Right hindlimb (tissue), 1 donor: ENCODE measurements around the gene RAB32.

Experiments
- DNase-seq: peaks from one replicate; pipeline ENCODE4 v3.0.0-alpha.2; 2018

Gene RAB32

GRCh38 chr6:146583966-146584365, 40.3 kb downstream of the RAB32 start:
- no peak for DNase-seq

- no peak for DNase-seq
Observed at GRCh38 chr6:146587459-146587858, 43.8 kb downstream of the RAB32 start.

GRCh38 chr6:146590492-146590891, 46.9 kb downstream of the RAB32 start:
- DNase-seq = no peak

- DNase-seq = no peak
Observed at GRCh38 chr6:146592451-146592850, 48.8 kb downstream of the RAB32 start.

GRCh38 chr6:146593986-146594385, 50.4 kb downstream of the RAB32 start:
- no peak for DNase-seq

GRCh38 chr6:146594495-146594894, 50.9 kb downstream of the RAB32 start:
- DNase-seq = no peak

- no peak for DNase-seq
Observed at GRCh38 chr6:146595972-146596731, 52.5 kb downstream of the RAB32 start.

GRCh38 chr6:146598772-146599405, 55.3 kb downstream of the RAB32 start, which contains the start of gene ADGB:
Gene ADGB (plus strand): TSS chr6:146598972. CDS start chr6:146599041, 69 bp downstream.
- peak; percentile 73 for DNase-seq

- no peak for DNase-seq
Observed at GRCh38 chr6:146601352-146601751, 57.7 kb downstream of the RAB32 start.

- DNase-seq = no peak
Observed at GRCh38 chr6:146602526-146602925, 58.9 kb downstream of the RAB32 start.
